Kidney (tissue), 14 donors: ENCODE measurements around the gene POLR2L. TPM values are rescaled to one million over a fixed set of nuclear protein-coding genes. Genes with fewer than 3 reads are reported as not detected.

Source experiments
- DNase-seq, 5 donors: peaks; one replicate each; pipeline ENCODE4 v3.0.0-alpha.2; 2013 to 2020
- FAIRE-seq: peaks from 2 replicates; lab custom pipeline; 2012; peaks lifted over from hg19 to GRCh38; lab: Jason Lieb, UNC
- H3K27ac ChIP-seq, 2 donors: one replicate each; pipeline ENCODE4 v1.7.0; 2013; ENCODE audit warnings: low read depth in 2 of 2, low read length in 2 of 2, inconsistent platforms in 1 of 2
- H3K27me3 ChIP-seq: one replicate; pipeline ENCODE4 v1.7.1; 2013; ENCODE audit warnings: low read length, inconsistent platforms; ENCODE audit not compliant: control insufficient read depth, insufficient read depth
- H3K36me3 ChIP-seq, 3 donors: one replicate each; pipeline versions ENCODE4 v1.7.0 to v1.7.1; 2013; ENCODE audit warnings: low read length in 3 of 3, control low read depth in 1 of 3, inconsistent platforms in 1 of 3; ENCODE audit not compliant: insufficient read depth in 3 of 3, control insufficient read depth in 2 of 3
- H3K4me1 ChIP-seq, 3 donors: one replicate each; pipeline versions ENCODE4 v1.7.0 to v1.7.1; 2013; ENCODE audit warnings: low read length in 3 of 3, inconsistent platforms in 1 of 3, low read depth in 1 of 3; ENCODE audit not compliant: control insufficient read depth in 2 of 3, insufficient read depth in 2 of 3
- H3K4me3 ChIP-seq, 3 donors: one replicate each; pipeline versions ENCODE4 v1.7.0 to v1.8.1; 2013; ENCODE audit warnings: low read length in 3 of 3, control low read depth in 1 of 3, inconsistent platforms in 1 of 3
- H3K9ac ChIP-seq, 3 donors: one replicate each; pipeline versions ENCODE4 v1.7.0 to v1.7.1; 2013; ENCODE audit warnings: low read length in 3 of 3, control low read depth in 1 of 3, inconsistent platforms in 1 of 3
- H3K9me3 ChIP-seq, 3 donors: one replicate each; pipeline versions ENCODE4 v1.7.0 to v1.7.1; 2013; ENCODE audit warnings: low read length in 3 of 3, control low read depth in 1 of 3, inconsistent platforms in 1 of 3; ENCODE audit not compliant: control insufficient read depth in 2 of 3, insufficient read depth in 1 of 3
- CTCF ChIP-seq: IDR thresholded peaks from 3 replicates; pipeline ENCODE4 v1.5.1; 2012; ENCODE audit warnings: mild to moderate bottlenecking, moderate library complexity, borderline replicate concordance; ENCODE audit not compliant: insufficient read depth; ENCODE audit errors: extremely low read depth
- intact Hi-C: fragments of 100-400 bp; cut with DNase I; formaldehyde crosslinking; loops from one replicate; pipeline ENCODE4 v1.11.1; 2022
- polyA plus RNA-seq: library from polyadenylated mRNA; stranded (reverse); fragments of 350-450 nt; fragmentation: Illumina TruSeq; extraction: RNeasy Lipid Tissue Mini Kit (QIAGEN cat#74804); gene quantifications from one replicate; pipeline ENCODE4 v1.2.3, GENCODE V29; 2014; ENCODE audit warnings: low read depth, low replicate concordance; ENCODE audit not compliant: insufficient read depth
- total RNA-seq: library from RNA; stranded (reverse); fragmentation: NEBNext Ultra II Directional; extraction: Animal tissue kit (Norgen Biotek cat#: 25700); gene quantifications from one replicate; pipeline ENCODE4 v1.2.1, GENCODE V29; 2021
- donor health status: control.
- donor health status: control.
- donor health status: control.
- donor health status: control.
- donor health status: control.
- donor health status: DM: yes; HTN: yes; CAD: no.
- donor health status: Normal renal cell carcinoma (clear cell type).

POLR2L gene
- total and polyA plus RNA-seq, 2 donors from 2014 or later, result 107 to 376 TPM

GRCh38 chr11:810040-810567 is 32.2 kb downstream of the POLR2L start:
- Histone ChIP-seq H3K9ac (peak overlapping the region; percentile 30 to 98 (median 86)), H3K27me3 (no peaks in the 10 kb centered on the region), H3K36me3 (peaks cover 6 to 14% (median 14%) of the 10 kb centered on the region in 3 donors), H3K9me3 (no peaks in the 10 kb centered on the region), H3K4me1 (peaks cover 2 to 25% (median 5%) of the 10 kb centered on the region in 3 donors), H3K27ac (peak overlapping the region; percentile 99 to 100), H3K4me3 (peak overlapping the region; percentile 80 to 96 (median 85))
- no peak for TF ChIP-seq CTCF
- FAIRE-seq (no peak), DNase-seq (no peak)
- intact Hi-C loops, result no loop called here

- no peaks in the 10 kb centered on the region for H3K27me3 ChIP-seq
- H3K4me1 ChIP-seq, result peaks cover 2 to 28% (median 8%) of the 10 kb centered on the region in 3 donors
- no peaks in the 10 kb centered on the region for H3K9me3 ChIP-seq
- peak; percentile 98 to 100 (median 99) for DNase-seq
- intact Hi-C loops, result no loop called here
- peak within 1 kb of the TSS; percentile 99 to 100 for H3K27ac ChIP-seq
- peaks cover 6 to 14% (median 14%) of the 10 kb centered on the region in 3 donors for H3K36me3 ChIP-seq
- H3K4me3 ChIP-seq, result peak within 1 kb of the TSS; percentile 80 to 96 (median 85)
- FAIRE-seq, result no peak
- H3K9ac ChIP-seq, result peak within 1 kb of the TSS; percentile 90 to 98 (median 95)
- no peak for TF ChIP-seq CTCF
These were observed 32.9 kb downstream of the POLR2L start, which contains the start of gene RPLP2 for GRCh38 chr11:809287-810039. Gene RPLP2, plus strand, starts transcription at chr11:809967. Its CDS starts 268 bp downstream, at chr11:810235.

- peak overlapping the region; percentile 99 to 100 for H3K27ac ChIP-seq
- TF ChIP-seq CTCF, result no peak
- no peak for FAIRE-seq
- no peak for DNase-seq
- H3K36me3 ChIP-seq, result peaks cover 6 to 14% (median 14%) of the 10 kb centered on the region in 3 donors
- peak overlapping the region; percentile 80 to 96 (median 85) for H3K4me3 ChIP-seq
- H3K4me1 ChIP-seq, result peaks cover 2 to 33% (median 10%) of the 10 kb centered on the region in 3 donors
- no peaks in the 10 kb centered on the region for H3K27me3 ChIP-seq
- H3K9me3 ChIP-seq, result no peaks in the 10 kb centered on the region
- intact Hi-C loops, result no loop called here
- H3K9ac ChIP-seq, result peak overlapping the region; percentile 90 to 97 (median 95)
These were observed 33.7 kb downstream of the POLR2L start for GRCh38 chr11:808427-809286.
